ENCODE results near the gene TSPAN32. TPM values are rescaled to one million over a fixed set of nuclear protein-coding genes. Genes with fewer than 3 reads are reported as not detected.

TSPAN32 gene
- total and polyA plus RNA-seq, 10 donors: 10.6 to 21.8 (median 17.5) TPM

Small RNAs within 50 kb of the gene (small RNA-seq; reads per million reads assigned to genes)
- 0 reads per million in 4 donors for gene RNU6-878P

Other genes with a start within 250 kb of the TSPAN32 start
- 10 to 100 TPM; 10.2 to 66.6 (median 25.7) TPM for gene IGF2, start 162.6 kb upstream of the TSPAN32 start, total RNA-seq
- 1 to 10 TPM in 2 of 3 donors, under 1 TPM in 1; 0.74 to 9.8 (median 4.0) TPM for gene IGF2, start 162.6 kb upstream of the TSPAN32 start, polyA plus RNA-seq
- 1 to 10 TPM in 2 of 7 donors, not detected in 5; 1.3 to 1.5 TPM for gene INS, start 140.8 kb upstream of the TSPAN32 start, total RNA-seq
- 1 to 10 TPM; 1.3 to 2.4 (median 1.9) TPM for gene INS, start 140.8 kb upstream of the TSPAN32 start, polyA plus RNA-seq
- gene TH, start 130.2 kb upstream of the TSPAN32 start, total RNA-seq: 1 to 10 TPM in 1 of 7 donors, not detected in 6; 1.0 TPM
- gene TH, start 130.2 kb upstream of the TSPAN32 start, polyA plus RNA-seq: under 1 TPM; 0.13 to 0.38 (median 0.15) TPM
- 1 to 10 TPM; 1.9 to 3.0 (median 2.3) TPM for gene ASCL2, start 31.4 kb upstream of the TSPAN32 start, total RNA-seq
- gene ASCL2, start 31.4 kb upstream of the TSPAN32 start, polyA plus RNA-seq: 1 to 10 TPM in 1 of 3 donors, under 1 TPM in 2; 0.68 to 1.3 (median 0.93) TPM
- gene C11orf21, start 95 bp upstream of the TSPAN32 start, total RNA-seq: 10 to 100 TPM; 10.6 to 24.9 (median 18.1) TPM
- gene C11orf21, start 95 bp upstream of the TSPAN32 start, polyA plus RNA-seq: 10 to 100 TPM in 1 of 3 donors, 1 to 10 TPM in 2; 8.6 to 12.1 (median 8.9) TPM
- gene CD81, start 75.3 kb downstream of the TSPAN32 start, total RNA-seq: 100 to 1,000 TPM; 370 to 594 (median 472) TPM
- gene CD81, start 75.3 kb downstream of the TSPAN32 start, polyA plus RNA-seq: 100 to 1,000 TPM; 191 to 368 (median 339) TPM
- 10 to 100 TPM; 28.7 to 58.1 (median 42.2) TPM for gene TSSC4, start 98.7 kb downstream of the TSPAN32 start, total RNA-seq
- gene TSSC4, start 98.7 kb downstream of the TSPAN32 start, polyA plus RNA-seq: 10 to 100 TPM; 42.5 to 94.4 (median 66.2) TPM
- gene TRPM5, start 142.5 kb downstream of the TSPAN32 start, total RNA-seq: under 1 TPM in 3 of 7 donors, not detected in 4; 0.10 to 0.16 (median 0.15) TPM
- under 1 TPM; 0.02 to 0.28 (median 0.19) TPM for gene TRPM5, start 142.5 kb downstream of the TSPAN32 start, polyA plus RNA-seq
- 10 to 100 TPM; 10.9 to 21.6 (median 18.3) TPM for gene KCNQ1, start 143.0 kb downstream of the TSPAN32 start, total RNA-seq
- 1 to 10 TPM; 3.3 to 6.5 (median 3.6) TPM for gene KCNQ1, start 143.0 kb downstream of the TSPAN32 start, polyA plus RNA-seq